ENCODE measurements around the gene CSNK1G3. TPM values are rescaled to one million over a fixed set of nuclear protein-coding genes. Genes with fewer than 3 reads are reported as not detected.

The CSNK1G3 gene
- total RNA-seq, 1 experiment from 2014 or later: 51.1 TPM

GRCh38 chr5:123605822-123606221 lies 93.8 kb downstream of the CSNK1G3 start:
- intact Hi-C loops (cut with micrococcal nuclease): no loop called here
- Histone ChIP-seq H3K9ac (ENCODE audit: low read length) (no peak overlapping the region), H3K36me3 (ENCODE audit: control insufficient read depth in 1 of 2, insufficient read depth in 2 of 2, low read length in 2 of 2) (no peaks in the 10 kb centered on the region), H3K27ac (ENCODE audit: low read depth, low read length) (no peak overlapping the region), H3K9me3 (ENCODE audit: control insufficient read depth in 1 of 2, insufficient read depth in 1 of 2, low read depth in 1 of 2, low read length in 2 of 2) (no peaks in the 10 kb centered on the region), H3K27me3 (ENCODE audit: insufficient read depth, low read length) (no peaks in the 10 kb centered on the region), H2AFZ (ENCODE audit: low read depth, low read length, poor library complexity, severe bottlenecking) (no peak overlapping the region), H3K4me3 (replicated peaks in 1 of 2; ENCODE audit: low read depth in 1 of 2, low read length in 2 of 2) (no peak overlapping the region), H4K20me1 (ENCODE audit: insufficient read depth) (no peaks in the 10 kb centered on the region), H3K4me1 (ENCODE audit: control insufficient read depth in 1 of 2, insufficient read depth in 2 of 2, low read length in 2 of 2) (no peaks in the 10 kb centered on the region), H3K4me2 (ENCODE audit: low read length) (no peak overlapping the region), H3K9me2 (ENCODE audit: insufficient read depth) (no peaks in the 10 kb centered on the region), H3K79me2 (ENCODE audit: insufficient read depth, low read length) (no peaks in the 10 kb centered on the region)
- no peak for TF ChIP-seq JUND (IDR thresholded peaks at IDR 0.05)
- TF ChIP-seq, protein P1, sequence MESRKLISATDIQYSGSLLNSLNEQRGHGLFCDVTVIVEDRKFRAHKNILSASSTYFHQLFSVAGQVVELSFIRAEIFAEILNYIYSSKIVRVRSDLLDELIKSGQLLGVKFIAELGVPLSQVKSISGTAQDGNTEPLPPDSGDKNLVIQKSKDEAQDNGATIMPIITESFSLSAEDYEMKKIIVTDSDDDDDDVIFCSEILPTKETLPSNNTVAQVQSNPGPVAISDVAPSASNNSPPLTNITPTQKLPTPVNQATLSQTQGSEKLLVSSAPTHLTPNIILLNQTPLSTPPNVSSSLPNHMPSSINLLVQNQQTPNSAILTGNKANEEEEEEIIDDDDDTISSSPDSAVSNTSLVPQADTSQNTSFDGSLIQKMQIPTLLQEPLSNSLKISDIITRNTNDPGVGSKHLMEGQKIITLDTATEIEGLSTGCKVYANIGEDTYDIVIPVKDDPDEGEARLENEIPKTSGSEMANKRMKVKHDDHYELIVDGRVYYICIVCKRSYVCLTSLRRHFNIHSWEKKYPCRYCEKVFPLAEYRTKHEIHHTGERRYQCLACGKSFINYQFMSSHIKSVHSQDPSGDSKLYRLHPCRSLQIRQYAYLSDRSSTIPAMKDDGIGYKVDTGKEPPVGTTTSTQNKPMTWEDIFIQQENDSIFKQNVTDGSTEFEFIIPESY (IDR thresholded peaks at IDR 0.05; ENCODE audit: extremely low read depth, insufficient replicate concordance, low read length): no peak
- TF ChIP-seq ZNF274 (IDR thresholded peaks at IDR 0.05; ENCODE audit: low read depth, low read length): no peak
- ChIA-PET POLR2A (no interaction called here), RAD21 (ENCODE audit: low non-redundant PET in 1 of 2, low total read pairs in 2 of 2, uncharacterized antibody in 2 of 2, unreplicated experiment in 2 of 2) (no interaction called here), CTCF (interaction anchor here (1.1 kb wide), 1 partner anchor 182 kb away, joined by 3 read pairs; no protein-coding TSS in a partner anchor)
- no peak for ATAC-seq
- BruUV-seq (replicated peaks): no TSS peak
- no peak for DNase-seq (ENCODE audit: low read depth, low spot score)

DNA sequence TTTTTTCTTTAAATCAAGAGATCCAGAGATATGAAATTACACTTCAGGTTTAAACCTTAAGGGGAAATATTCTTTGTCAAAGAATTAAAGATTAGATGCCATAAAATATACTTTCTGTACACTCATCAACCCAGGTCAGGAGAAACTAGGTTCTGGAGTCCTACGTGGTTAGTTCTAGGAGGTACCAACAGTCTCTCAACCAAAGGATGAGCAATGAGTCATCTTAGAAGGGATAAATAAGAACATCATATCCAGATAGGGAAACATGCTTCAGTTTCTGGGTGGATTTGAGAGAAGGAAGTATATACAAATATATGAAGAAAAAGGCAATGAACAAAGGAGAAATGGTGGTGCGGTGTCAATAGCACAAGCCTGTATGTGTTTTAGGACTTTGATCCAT lies 98.2 kb downstream of the CSNK1G3 start:
- Histone ChIP-seq H2AFZ (ENCODE audit: low read depth, low read length, poor library complexity, severe bottlenecking) (no peak overlapping the region), H3K79me2 (ENCODE audit: insufficient read depth, low read length) (no peaks in the 10 kb centered on the region), H3K27me3 (ENCODE audit: insufficient read depth, low read length) (no peaks in the 10 kb centered on the region), H3K27ac (ENCODE audit: low read depth, low read length) (no peak overlapping the region), H3K4me1 (ENCODE audit: control insufficient read depth in 1 of 2, insufficient read depth in 2 of 2, low read length in 2 of 2) (no peaks in the 10 kb centered on the region), H3K36me3 (ENCODE audit: control insufficient read depth in 1 of 2, insufficient read depth in 2 of 2, low read length in 2 of 2) (peaks cover 0 to under 1% of the 10 kb centered on the region in 2 experiments; a peak in 1 of 4 replicates), H3K4me2 (ENCODE audit: low read length) (no peak overlapping the region), H3K9me2 (ENCODE audit: insufficient read depth) (no peaks in the 10 kb centered on the region), H3K4me3 (replicated peaks in 1 of 2; ENCODE audit: low read depth in 1 of 2, low read length in 2 of 2) (no peak overlapping the region), H3K9ac (ENCODE audit: low read length) (no peak overlapping the region), H3K9me3 (ENCODE audit: control insufficient read depth in 1 of 2, insufficient read depth in 1 of 2, low read depth in 1 of 2, low read length in 2 of 2) (no peaks in the 10 kb centered on the region), H4K20me1 (ENCODE audit: insufficient read depth) (no peaks in the 10 kb centered on the region)
- ChIA-PET POLR2A (interaction anchor here (1.0 kb wide), 1 partner anchor 1094 kb away, joined by 3 read pairs; no protein-coding TSS in a partner anchor), CTCF (interaction anchor here (1.0 to 2.1 kb wide), 4 partner anchors 22 to 1094 kb away, joined by 4 to 24 read pairs (median 7); partner anchors contain the start of gene CEP120), RAD21 (ENCODE audit: low non-redundant PET in 1 of 2, low total read pairs in 2 of 2, uncharacterized antibody in 2 of 2, unreplicated experiment in 2 of 2) (interaction anchor here in 1 of 2 experiments (1.2 to 1.4 kb wide), 2 partner anchors 187 to 1094 kb away, joined by 3 to 6 read pairs; partner anchors contain the start of gene CEP120)
- ATAC-seq (no peak), DNase-seq (ENCODE audit: low read depth, low spot score) (no peak)
- intact Hi-C loops (cut with micrococcal nuclease): loop anchor here (2.0 to 10.0 kb wide), 4 partner anchors 243 to 1108 kb away; no protein-coding TSS in a partner anchor
- BruUV-seq (replicated peaks): no TSS peak
- TF ChIP-seq ZNF274 (IDR thresholded peaks at IDR 0.05; ENCODE audit: low read depth, low read length) (no peak), EGR1 (IDR thresholded peaks at IDR 0.05; ENCODE audit: low read depth) (no peak), CBX3 (IDR thresholded peaks at IDR 0.05; ENCODE audit: low read depth) (no peak), TCF7L2 (IDR thresholded peaks at IDR 0.05; ENCODE audit: borderline replicate concordance, extremely low read depth, insufficient read depth, insufficient read length) (no peak), FOSL1 (IDR thresholded peaks at IDR 0.05; ENCODE audit: low read depth) (no peak), POLR2A (IDR thresholded peaks at IDR 0.05; ENCODE audit: borderline replicate concordance, extremely low read depth, insufficient read depth, insufficient read length) (no peak), ZFX (IDR thresholded peaks at IDR 0.05) (no peak), POLR2AphosphoS5 (IDR thresholded peaks at IDR 0.05; ENCODE audit: low read depth, low read length) (no peak), MAX (IDR thresholded peaks at IDR 0.05) (no peak), YY1 (IDR thresholded peaks at IDR 0.05; ENCODE audit: extremely low read depth, insufficient replicate concordance, low read depth, low read length) (no peak), CTCF (IDR thresholded peaks at IDR 0.05 in 2 of 3, conservative IDR thresholded peaks at IDR 0.05 in 1 of 3; ENCODE audit: borderline replicate concordance in 1 of 3, insufficient read depth in 1 of 3, low read depth in 2 of 3, low read length in 2 of 3) (no peak), JUND (IDR thresholded peaks at IDR 0.05) (no peak)

Data from HCT116 (cell line).